ENCODE data around the gene CNOT11. TPM values are rescaled to one million over a fixed set of nuclear protein-coding genes. Genes with fewer than 3 reads are reported as not detected.

CNOT11 gene
- total RNA-seq, 2 experiments from 2014 or later: 39.4 to 46.8 TPM

- ATAC-seq (ENCODE audit: poor library complexity): peak; percentile 69
- peak; percentile 62 to 93 (median 75) for DNase-seq
- H3K27ac ChIP-seq (ENCODE audit: low read depth in 1 of 2, low read length in 2 of 2): peak overlapping the region; percentile 92 to 98
- H3K27me3 ChIP-seq (ENCODE audit: control insufficient read depth in 1 of 2, insufficient read depth in 2 of 2, low read length in 2 of 2): no peaks in the 10 kb centered on the region
- TF ChIP-seq CTCF (IDR thresholded peaks at IDR 0.05): no peak
- peaks cover 50% of the 10 kb centered on the region for H3K4me1 ChIP-seq (ENCODE audit: insufficient read depth, low read length)
- peaks cover 19% of the 10 kb centered on the region for H3K36me3 ChIP-seq (ENCODE audit: insufficient read depth, low read length)
- peak overlapping the region; percentile 90 for H3K4me3 ChIP-seq (ENCODE audit: low read length)
- intact Hi-C loops (cut with DNase I, micrococcal nuclease): loop anchor here (2.0 to 5.0 kb wide), 5 partner anchors 102 to 691 kb away; partner anchors contain the start of genes RPL31 (in 2 of the 2), CREG2 (in 1 of the 2), MAP4K4 (in 1 of the 2) and PDCL3 (in 1 of the 2)
- ChIA-PET CTCF (interaction anchor here (0.7 to 1.6 kb wide), 7 partner anchors 16 to 241 kb away, joined by 3 to 7 read pairs (median 3); no protein-coding TSS in a partner anchor), POLR2A (interaction anchor here (0.6 to 3.0 kb wide), 25 partner anchors 10 to 690 kb away, joined by 3 to 21 read pairs (median 5); partner anchors contain the start of genes PDCL3, RNF149, RPL31 and TBC1D8)
- peak overlapping the region; percentile 97 for H3K4me3 Mint-ChIP-seq
- peaks cover 60% of the 10 kb centered on the region for H3K4me1 Mint-ChIP-seq (ENCODE audit: low read depth)
- no peaks in the 10 kb centered on the region for H3K27me3 Mint-ChIP-seq
- no peaks in the 10 kb centered on the region for H3K9me3 Mint-ChIP-seq
- H3K27ac Mint-ChIP-seq: peak overlapping the region; percentile 93
- H3K36me3 Mint-ChIP-seq (ENCODE audit: low read depth): peaks cover 46% of the 10 kb centered on the region
- H3K9me3 ChIP-seq (ENCODE audit: control insufficient read depth in 1 of 2, insufficient read depth in 1 of 2, low read length in 2 of 2): no peaks in the 10 kb centered on the region
These were observed 472 bp downstream of the CNOT11 start for GRCh38 chr2:101253013-101253702.

GRCh38 chr2:101253703-101254450, 1.2 kb downstream of the CNOT11 start:
- TF ChIP-seq CTCF (IDR thresholded peaks at IDR 0.05): no peak
- peak overlapping the region; percentile 90 for H3K4me3 ChIP-seq (ENCODE audit: low read length)
- Mint-ChIP-seq H3K27ac (peak overlapping the region; percentile 93), H3K9me3 (no peaks in the 10 kb centered on the region), H3K27me3 (no peaks in the 10 kb centered on the region), H3K36me3 (ENCODE audit: low read depth) (peaks cover 52% of the 10 kb centered on the region), H3K4me1 (ENCODE audit: low read depth) (peaks cover 60% of the 10 kb centered on the region), H3K4me3 (peak overlapping the region; percentile 97)
- no peaks in the 10 kb centered on the region for H3K27me3 ChIP-seq (ENCODE audit: control insufficient read depth in 1 of 2, insufficient read depth in 2 of 2, low read length in 2 of 2)
- CTCF ChIA-PET: interaction anchor here (0.7 to 1.3 kb wide), 5 partner anchors 15 to 89 kb away, joined by 3 to 5 read pairs (median 3); no protein-coding TSS in a partner anchor
- DNase-seq (peak in 2 of 14 experiments; percentile 35 to 42), ATAC-seq (ENCODE audit: poor library complexity) (no peak)
- H3K9me3 ChIP-seq (ENCODE audit: control insufficient read depth in 1 of 2, insufficient read depth in 1 of 2, low read length in 2 of 2): no peaks in the 10 kb centered on the region
- POLR2A ChIA-PET: interaction anchor here (0.7 to 3.0 kb wide), 21 partner anchors 9 to 691 kb away, joined by 3 to 21 read pairs (median 7); partner anchors contain the start of genes PDCL3, RNF149, RPL31 and TBC1D8
- H3K4me1 ChIP-seq (ENCODE audit: insufficient read depth, low read length): peaks cover 50% of the 10 kb centered on the region
- peaks cover 26% of the 10 kb centered on the region for H3K36me3 ChIP-seq (ENCODE audit: insufficient read depth, low read length)
- H3K27ac ChIP-seq (ENCODE audit: low read depth in 1 of 2, low read length in 2 of 2): peak overlapping the region; percentile 92 to 98
- intact Hi-C loops (cut with DNase I, micrococcal nuclease): loop anchor here (2.0 to 5.0 kb wide), 5 partner anchors 103 to 692 kb away; partner anchors contain the start of genes RPL31 (in 2 of the 2), CREG2 (in 1 of the 2), MAP4K4 (in 1 of the 2) and PDCL3 (in 1 of the 2)

GRCh38 chr2:101255501-101255900, 2.8 kb downstream of the CNOT11 start:
- Histone ChIP-seq H3K4me1 (ENCODE audit: insufficient read depth, low read length) (peaks cover 50% of the 10 kb centered on the region), H3K27ac (ENCODE audit: low read depth in 1 of 2, low read length in 2 of 2) (no peak overlapping the region), H3K4me3 (ENCODE audit: low read length) (no peak overlapping the region), H3K36me3 (ENCODE audit: insufficient read depth, low read length) (peaks cover 39% of the 10 kb centered on the region), H3K27me3 (ENCODE audit: control insufficient read depth in 1 of 2, insufficient read depth in 2 of 2, low read length in 2 of 2) (no peaks in the 10 kb centered on the region), H3K9me3 (ENCODE audit: control insufficient read depth in 1 of 2, insufficient read depth in 1 of 2, low read length in 2 of 2) (no peaks in the 10 kb centered on the region)
- peak overlapping the region; percentile 54 for H3K27ac Mint-ChIP-seq
- peak overlapping the region; percentile 59 for H3K4me3 Mint-ChIP-seq
- ChIA-PET POLR2A (interaction anchor here (1.1 kb wide), 1 partner anchor 73 kb away, joined by 5 read pairs; no protein-coding TSS in a partner anchor), CTCF (interaction anchor here (0.8 kb wide), 1 partner anchor 25 kb away, joined by 4 read pairs; no protein-coding TSS in a partner anchor)
- peaks cover 66% of the 10 kb centered on the region for H3K36me3 Mint-ChIP-seq (ENCODE audit: low read depth)
- H3K4me1 Mint-ChIP-seq (ENCODE audit: low read depth): peaks cover 71% of the 10 kb centered on the region
- H3K9me3 Mint-ChIP-seq: no peaks in the 10 kb centered on the region
- TF ChIP-seq CTCF (IDR thresholded peaks at IDR 0.05): no peak
- H3K27me3 Mint-ChIP-seq: no peaks in the 10 kb centered on the region
- ATAC-seq (ENCODE audit: poor library complexity) (no peak), DNase-seq (no peak)
- intact Hi-C loops (cut with DNase I, micrococcal nuclease): no loop called here
